Raji (cell line): ENCODE measurements around the gene KLC4.

Experiments
- POLR2A ChIP-seq: IDR thresholded peaks from 2 replicates; pipeline ENCODE4 v1.6.1; 2011; ENCODE audit warnings: low read depth, low read length, control low read depth; ENCODE audit not compliant: insufficient read depth

Gene KLC4

DNA sequence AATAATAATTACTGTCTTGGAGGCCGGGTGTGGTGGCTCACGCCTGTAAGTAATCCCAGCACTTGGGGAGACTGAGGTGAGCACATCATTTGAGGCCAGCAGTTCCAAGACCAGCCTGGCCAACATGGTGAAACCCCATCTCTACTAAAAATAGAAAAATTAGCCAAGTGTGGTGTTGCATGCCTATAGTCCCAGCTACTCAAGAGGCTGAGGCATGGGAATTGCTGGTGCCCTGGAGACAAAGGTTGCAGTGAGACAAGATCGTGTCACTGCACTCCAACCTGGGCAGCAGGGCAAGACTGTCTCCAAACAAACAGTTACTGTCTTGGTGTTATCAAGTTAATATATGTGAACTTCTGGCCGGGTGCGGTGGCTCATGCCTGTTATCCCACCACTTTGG, 33.1 kb upstream of the KLC4 start:
- no peak for TF ChIP-seq POLR2A

DNA sequence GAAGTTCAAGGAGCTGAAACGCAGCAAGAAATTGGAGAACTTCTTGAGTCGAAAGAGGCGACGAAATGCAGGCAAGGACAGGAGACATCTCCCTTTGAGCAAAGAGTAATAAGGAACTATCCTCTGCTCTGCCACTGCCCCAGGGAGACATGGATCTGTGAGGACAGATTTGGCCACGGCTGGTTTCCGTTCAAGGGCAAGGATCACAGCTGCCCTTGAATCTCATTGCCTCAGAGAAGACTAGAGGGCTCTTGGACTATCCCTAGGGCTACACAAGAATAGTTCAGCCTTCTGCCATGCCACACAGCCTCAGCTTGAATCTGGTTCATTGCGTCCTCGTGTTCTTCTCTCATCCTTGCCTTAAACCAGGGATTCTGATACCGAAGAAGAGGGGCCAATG, 30.3 kb upstream of the KLC4 start:
- no peak for TF ChIP-seq POLR2A

DNA sequence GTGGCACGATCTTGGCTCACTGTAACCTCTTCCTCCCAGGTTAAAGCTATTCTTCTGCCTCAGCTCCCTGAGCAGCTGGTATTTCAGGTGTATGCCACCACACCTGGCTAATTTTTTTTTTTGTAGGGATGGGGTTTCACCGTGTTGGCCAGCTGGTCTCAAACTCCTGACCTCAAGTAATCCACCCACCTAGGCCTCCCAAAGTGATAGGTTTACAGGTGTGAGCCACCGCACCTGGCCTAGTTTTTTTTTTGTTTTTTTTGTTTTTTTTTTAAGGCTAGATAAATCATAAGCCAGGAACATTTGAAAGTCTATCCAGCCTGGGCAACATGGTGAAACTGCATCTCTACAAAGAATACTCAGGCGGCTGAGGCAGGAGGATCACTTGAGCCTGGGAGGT, 27.1 kb upstream of the KLC4 start:
- no peak for TF ChIP-seq POLR2A

DNA sequence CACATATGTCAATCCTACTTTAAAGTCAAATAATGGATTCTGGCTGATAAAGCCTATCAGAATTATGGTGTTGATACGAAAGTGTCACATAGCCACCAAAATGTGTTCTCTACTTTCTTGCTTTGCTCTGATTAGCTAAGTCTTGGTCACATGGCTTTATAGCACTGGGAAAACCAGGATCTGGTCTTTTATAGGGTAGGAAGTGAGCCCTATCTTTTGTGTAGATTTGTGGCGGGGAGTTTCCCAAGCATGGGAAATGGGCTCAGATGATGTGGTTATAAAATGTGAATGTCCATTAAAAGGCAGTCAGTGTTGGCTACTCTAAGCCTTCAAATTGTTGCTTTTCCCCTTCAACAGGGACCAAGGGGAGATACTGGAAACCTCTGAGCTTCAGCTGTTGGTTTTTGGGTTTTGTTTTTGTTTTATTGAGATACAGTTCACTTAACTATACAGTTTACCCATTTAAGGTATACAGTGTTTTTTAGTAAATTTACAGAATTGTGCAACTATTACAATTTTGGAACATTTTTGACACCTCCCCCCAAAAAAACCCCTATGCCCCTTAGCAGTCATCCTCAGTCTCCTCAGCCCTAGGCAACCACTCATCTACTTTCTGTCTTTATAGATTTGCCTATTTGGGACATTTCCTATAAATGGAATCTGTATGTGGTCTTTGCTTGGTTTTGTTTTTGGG, 25.8 kb upstream of the KLC4 start:
- no peak for TF ChIP-seq POLR2A

DNA sequence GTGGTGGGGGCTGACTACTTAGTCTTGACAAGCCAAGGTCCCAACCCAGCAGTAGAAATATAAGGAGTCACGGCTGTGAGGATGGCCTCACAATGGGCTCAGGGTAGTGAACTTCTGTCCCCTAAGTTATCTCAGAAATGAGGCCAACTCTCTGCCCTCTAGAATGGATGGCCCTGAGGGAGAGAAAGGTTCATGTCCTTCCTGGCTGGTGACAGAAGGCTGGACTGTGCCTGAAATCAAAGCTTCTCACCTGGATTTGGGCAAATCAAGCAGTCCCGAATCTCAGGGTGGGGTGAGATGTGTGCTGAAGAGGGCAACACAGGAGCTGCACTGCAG, 25.3 kb upstream of the KLC4 start:
- no peak for TF ChIP-seq POLR2A

DNA sequence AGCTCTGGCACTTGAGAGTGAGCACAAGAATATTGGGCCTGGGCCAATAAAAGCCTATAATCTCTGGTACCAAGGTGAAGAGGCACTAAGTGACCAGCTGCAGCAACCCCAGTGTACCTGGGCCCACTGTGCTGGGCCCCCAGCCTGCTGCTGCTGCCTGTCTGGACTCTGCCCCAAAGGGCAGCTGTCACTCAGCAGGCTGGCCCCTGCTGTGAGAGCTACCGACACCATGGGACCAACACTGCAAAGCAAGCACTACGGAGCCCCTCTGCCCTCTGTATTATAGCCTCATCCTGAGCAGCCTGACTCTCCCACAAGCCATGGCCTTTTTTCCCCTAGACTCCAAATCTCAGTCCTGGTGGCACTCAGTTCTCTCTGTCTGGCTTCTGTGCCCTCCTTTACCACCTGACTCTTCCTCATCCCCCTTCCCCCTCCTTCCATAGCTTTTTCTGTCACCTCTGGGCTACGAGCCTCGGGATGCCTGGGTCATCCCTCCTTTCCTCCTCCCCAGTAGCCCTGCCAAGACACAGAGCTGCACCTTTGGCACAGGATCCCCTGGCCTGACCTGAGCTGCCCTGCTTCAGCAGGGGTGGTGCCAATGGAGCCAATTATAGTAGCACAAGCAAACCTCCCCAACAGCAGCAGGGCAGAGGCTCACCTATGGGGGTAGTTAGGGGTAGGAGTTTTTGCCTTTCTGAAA, 23.8 kb upstream of the KLC4 start:
- no peak for TF ChIP-seq POLR2A

DNA sequence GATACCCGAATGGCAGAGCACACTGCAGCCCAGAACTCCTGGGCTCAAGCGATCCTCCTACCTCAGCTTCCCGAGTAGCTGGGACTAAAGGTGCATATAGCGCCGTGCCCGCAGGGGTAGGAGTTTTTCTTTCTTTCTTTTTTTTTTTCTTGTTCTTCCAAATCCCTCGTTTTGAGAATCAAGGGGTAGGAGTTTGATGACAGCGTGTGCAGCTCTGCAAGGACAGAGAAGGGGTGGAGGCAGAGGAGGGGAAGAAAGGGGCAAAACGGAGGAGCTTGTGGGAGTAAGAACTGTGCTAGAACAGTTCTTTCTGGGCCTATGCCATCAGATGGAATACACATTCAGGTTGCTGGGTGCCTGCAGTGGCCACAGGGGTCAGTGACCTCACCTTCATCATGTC, 22.7 kb upstream of the KLC4 start:
- no peak for TF ChIP-seq POLR2A

DNA sequence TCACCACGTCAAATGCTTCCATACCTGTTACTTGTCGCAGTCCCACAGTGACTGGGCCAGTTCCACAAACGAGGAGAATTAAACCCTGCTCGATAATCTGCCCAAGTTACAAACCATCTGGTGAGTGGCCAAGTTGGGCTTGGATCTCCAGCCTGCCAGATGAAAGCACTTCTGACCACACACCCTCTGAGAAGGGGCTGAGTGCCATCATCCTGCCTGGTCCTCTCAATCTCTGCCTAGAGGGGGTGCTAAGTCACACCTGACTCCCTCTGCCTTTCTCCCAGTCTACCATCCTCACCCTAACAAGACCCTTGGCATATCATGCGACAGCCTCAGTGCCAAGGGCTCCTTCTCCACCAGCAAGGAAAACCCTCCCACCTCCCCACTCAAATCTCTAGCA, 22.2 kb upstream of the KLC4 start:
- TF ChIP-seq POLR2A = no peak

DNA sequence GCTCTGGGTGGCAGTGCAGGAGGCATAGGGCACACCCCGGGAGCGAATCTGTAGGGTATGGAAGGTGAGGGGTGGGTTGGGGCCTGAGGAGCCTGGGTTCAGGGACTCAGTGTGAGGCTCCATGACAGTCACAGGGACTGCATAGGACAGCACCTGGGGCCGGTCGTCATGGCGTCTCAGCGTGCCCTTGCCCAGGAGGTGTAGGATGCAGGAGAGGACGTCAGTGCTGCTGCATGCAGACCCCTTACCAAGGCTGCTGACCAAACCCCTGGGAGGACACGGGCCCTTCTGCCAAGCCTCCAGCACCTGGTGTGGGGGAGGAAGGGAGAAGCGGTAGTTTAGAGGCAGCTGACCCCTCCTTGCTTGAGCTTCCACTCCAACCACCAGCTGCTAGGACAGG, 21.7 kb upstream of the KLC4 start:
- no peak for TF ChIP-seq POLR2A

DNA sequence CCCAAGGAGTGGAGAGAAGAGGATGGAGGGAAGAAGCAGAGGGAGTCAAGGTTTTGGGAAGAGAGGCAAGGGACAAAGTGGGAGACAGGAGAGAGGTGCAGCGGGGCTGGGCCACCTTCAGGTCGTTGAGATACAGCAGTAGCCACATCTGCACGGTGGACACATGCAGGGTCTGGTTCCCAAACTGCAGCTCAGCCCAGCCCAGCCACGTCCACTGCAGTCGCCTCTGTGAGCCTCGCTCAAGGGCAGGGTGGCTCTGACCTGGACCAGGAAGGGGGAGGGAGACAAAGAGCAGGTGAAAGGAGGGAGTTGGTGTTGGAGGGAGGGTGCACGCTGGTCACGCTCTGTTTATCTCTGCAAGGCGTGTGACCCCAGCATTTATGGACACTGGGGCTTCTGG, 20.7 kb upstream of the KLC4 start:
- TF ChIP-seq POLR2A = no peak

DNA sequence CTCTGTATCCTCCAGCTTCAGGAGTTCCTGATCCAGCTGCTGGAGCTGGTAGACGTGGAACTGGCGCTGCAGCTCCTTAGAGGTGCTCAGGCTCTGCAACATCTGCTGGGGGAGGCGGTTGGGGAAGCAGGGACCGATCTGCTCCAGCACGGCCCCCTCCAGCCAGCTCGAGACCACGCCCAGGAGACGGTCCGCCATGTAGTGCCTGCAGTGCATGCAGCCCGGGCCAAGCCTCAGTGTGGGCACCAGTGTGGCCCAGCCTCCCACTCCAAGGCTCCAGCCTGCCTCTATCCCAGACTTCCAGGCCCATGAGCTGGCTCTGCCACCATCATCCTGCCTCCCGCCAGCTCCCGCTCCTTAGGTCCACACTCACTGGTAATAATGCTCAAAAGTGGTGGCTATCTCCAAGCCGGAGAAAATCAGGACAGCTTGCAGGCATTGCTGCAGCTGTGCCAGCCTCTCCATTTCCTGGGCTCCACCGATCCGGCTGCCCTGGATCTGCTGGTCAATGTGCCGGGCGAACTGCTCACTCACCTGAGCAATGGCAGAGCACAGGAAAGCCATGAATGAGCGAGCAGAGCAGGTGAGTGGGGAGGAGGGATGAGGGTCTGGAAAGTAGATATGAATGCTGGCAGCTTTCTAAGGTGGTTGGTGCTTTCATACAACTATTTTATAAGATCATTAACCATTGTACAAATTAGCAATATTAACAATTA, 18.7 kb upstream of the KLC4 start:
- no peak for TF ChIP-seq POLR2A

DNA sequence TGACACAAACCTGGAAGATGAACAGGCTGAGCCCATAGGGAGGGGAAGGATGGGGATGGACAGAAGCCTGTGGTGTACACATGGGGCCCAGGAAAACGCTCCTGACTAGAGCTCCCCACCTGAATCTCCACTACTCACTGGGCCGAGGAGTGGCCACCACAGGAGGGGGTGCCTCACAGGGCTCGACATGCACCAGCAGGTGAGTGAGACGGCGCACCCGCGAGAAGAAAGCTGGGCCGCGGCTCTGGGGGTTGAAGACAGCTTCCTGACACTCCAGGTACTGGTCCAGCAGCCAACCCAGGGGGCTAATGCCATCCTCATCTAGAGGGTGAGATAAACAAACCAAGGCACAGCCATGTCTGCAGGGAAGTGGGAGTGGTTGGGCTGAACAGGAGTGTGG, 16.1 kb upstream of the KLC4 start:
- TF ChIP-seq POLR2A = no peak

DNA sequence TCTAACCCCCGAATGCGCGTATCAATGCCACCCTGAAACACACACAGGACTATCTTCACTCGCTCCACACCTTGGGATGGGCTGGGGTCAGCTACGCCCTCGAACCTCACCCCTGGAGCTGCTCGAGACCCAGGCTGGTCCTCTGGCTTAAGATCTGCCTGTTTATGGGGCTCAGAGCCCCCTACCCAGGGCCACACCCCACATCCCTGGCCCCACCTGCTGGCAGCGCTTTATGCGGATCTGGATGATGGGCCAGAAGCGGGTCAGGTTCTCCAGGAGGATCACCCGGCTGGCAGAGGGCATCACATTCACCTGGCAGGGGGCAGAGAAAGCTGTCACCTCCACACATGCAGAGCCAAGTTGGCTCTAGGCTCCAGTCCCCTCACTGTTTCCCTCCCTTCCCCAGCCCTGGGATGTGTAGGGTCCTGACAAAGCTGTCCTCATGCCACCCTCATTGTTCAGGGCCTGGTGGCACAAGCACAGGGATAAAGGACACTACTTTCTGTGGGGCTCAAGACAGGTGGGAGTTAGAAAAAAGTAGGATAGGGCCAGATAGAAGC, 14.0 kb upstream of the KLC4 start:
- no peak for TF ChIP-seq POLR2A

DNA sequence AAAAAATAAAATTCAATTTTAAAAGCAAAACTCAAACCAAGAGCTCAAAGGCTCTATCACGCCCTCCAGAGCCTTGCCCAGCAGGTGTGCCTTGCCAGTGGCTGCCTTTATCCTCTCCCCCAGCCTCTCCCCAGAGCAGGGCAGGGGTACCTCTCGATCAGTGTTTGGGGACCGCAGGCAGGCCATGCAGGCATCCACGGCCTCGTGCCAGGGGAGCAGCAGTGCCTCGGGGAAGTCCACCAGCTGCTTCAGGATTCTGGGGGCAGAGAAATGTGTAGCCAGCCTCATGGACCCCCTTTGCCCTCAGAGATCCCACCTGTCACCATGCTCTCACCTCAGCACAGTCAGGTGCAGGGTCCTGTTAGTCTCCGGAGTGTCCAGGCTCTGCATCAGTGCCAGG, 11.4 kb upstream of the KLC4 start:
- TF ChIP-seq POLR2A = no peak

DNA sequence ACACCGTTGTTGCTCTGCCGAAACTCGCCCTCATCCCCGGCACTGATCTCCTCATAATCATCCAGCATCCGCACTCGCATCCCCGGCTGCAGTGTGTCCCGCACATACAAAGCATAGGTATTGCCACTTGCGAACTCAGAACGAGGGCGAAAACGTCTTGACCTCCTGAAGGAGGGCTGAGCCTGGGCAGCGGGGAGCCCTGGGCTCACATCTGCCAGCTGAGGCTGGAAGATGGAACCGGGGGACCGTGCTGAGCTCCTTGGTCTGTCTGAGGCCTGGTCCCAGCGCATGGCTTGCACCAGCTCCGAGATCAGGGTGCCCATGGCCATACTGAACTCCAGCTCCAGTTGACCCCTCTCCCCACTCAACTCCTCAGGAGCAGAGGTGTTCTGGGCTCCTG, 8.4 kb upstream of the KLC4 start:
- TF ChIP-seq POLR2A = no peak

DNA sequence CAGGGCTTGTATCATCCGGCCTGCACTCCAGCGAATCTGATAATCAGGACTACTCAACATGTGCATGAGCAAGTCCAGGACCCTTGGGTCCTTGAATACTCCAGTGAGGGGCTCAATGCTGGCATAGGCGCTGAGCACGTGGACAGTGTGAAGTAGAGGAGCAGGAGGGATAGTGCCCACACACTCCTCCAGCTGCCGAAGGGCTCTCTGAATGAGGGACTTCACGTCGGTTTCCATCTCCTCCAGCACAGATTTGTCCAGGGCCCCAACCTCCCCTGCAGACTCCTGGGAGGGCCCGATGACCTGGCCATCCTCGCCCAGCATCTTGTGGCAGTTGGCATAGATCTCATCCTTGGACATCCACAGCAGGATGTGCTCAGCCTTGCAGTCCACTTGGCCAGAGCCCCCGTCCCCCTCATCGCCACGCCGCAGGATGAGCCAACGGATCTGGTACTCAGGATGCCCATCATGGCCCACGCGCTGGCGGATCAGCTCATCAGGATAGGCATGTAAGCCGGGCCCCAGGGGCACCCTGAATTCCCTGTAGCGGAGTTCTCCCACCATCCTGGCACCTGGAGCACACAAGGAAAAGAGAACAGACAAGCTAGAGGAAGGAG, 7.1 kb upstream of the KLC4 start:
- TF ChIP-seq POLR2A = no peak
